H1 (cell line): ENCODE results near the gene APAF1. TPM values are rescaled to one million over a fixed set of nuclear protein-coding genes. Genes with fewer than 3 reads are reported as not detected.

Source experiments
- CTCF ChIA-PET: fragments of 300-600 bp; sonication (Branson Sonifier 250); formaldehyde crosslinking; loops from one replicate; lab custom pipeline; 2021; ENCODE audit not compliant: partially characterized antibody; lab: Charles Lee
- POLR2A ChIA-PET: fragments of 300-600 bp; sonication (Branson Sonifier 250); formaldehyde crosslinking; loops from one replicate; lab custom pipeline; 2021; ENCODE audit warnings: inconsistent platforms; ENCODE audit not compliant: partially characterized antibody; lab: Charles Lee
- DNase-seq, 2 experiments: peaks; one replicate each; pipeline versions ENCODE4 v3.0.0 to v3.0.0-alpha.2; 2010 to 2022; ENCODE audit warnings: low spot score in 2 of 2, low read depth in 1 of 2, mixed read lengths in 1 of 2
- FAIRE-seq: peaks from 2 replicates; lab custom pipeline; 2011; peaks lifted over from hg19 to GRCh38; lab: Jason Lieb, UNC
- H2AFZ ChIP-seq: 2 replicates; pipeline ENCODE4 v1.8.1; 2012; ENCODE audit warnings: low read length, inconsistent platforms
- H2AK5ac ChIP-seq: 2 replicates; pipeline ENCODE4 v1.6.1; 2013; ENCODE audit warnings: low read depth, low read length
- H2BK120ac ChIP-seq: replicated peaks from 2 replicates; pipeline ENCODE3; 2013; ENCODE audit warnings: low read depth, low read length, inconsistent platforms
- H2BK12ac ChIP-seq: 2 replicates; pipeline ENCODE4 v1.6.1; 2013; ENCODE audit warnings: low read depth, low read length
- H2BK15ac ChIP-seq: 2 replicates; pipeline ENCODE4 v1.6.1; 2013; ENCODE audit warnings: low read length
- H2BK20ac ChIP-seq: 2 replicates; pipeline ENCODE4 v1.6.1; 2013; ENCODE audit warnings: low read length
- H2BK5ac ChIP-seq: 2 replicates; pipeline ENCODE4 v1.6.1; 2013; ENCODE audit warnings: low read depth, low read length
- H3K14ac ChIP-seq: 2 replicates; pipeline ENCODE4 v1.6.1; 2013; ENCODE audit warnings: inconsistent platforms; ENCODE audit not compliant: insufficient read length
- H3K18ac ChIP-seq: 2 replicates; pipeline ENCODE4 v1.6.1; 2013; ENCODE audit warnings: low read length; ENCODE audit errors: extremely low read depth
- H3K23ac ChIP-seq: 2 replicates; pipeline ENCODE4 v1.6.1; 2013; ENCODE audit warnings: inconsistent platforms; ENCODE audit not compliant: insufficient read length
- H3K23me2 ChIP-seq: 2 replicates; pipeline ENCODE4 v1.6.1; 2013; ENCODE audit warnings: low read depth, low read length
- H3K27ac ChIP-seq: 2 replicates; pipeline ENCODE4 v1.6.1; 2011; ENCODE audit warnings: low read depth, low read length, inconsistent platforms
- H3K27me3 ChIP-seq, 4 experiments: replicated peaks in 1 of 4; 1 replicate in 1 of 4; 2 replicates in 3 of 4; pipeline versions ENCODE4 v1.6.1 to v1.8.1; 2011 to 2013; ENCODE audit warnings: low read length in 3 of 4, mild to moderate bottlenecking in 3 of 4, inconsistent platforms in 2 of 4, mixed read lengths in 2 of 4, moderate library complexity in 1 of 4; ENCODE audit not compliant: control insufficient read depth in 3 of 4, insufficient read depth in 3 of 4; ENCODE audit errors: extremely low read depth in 1 of 4
- H3K36me3 ChIP-seq, 4 experiments: 2 replicates each; pipeline versions ENCODE4 v1.6.1 to v1.8.1; 2011 to 2013; ENCODE audit warnings: mild to moderate bottlenecking in 4 of 4, low read length in 3 of 4, moderate library complexity in 2 of 4, control low read depth in 1 of 4, inconsistent platforms in 1 of 4; ENCODE audit not compliant: insufficient read depth in 4 of 4, control insufficient read depth in 2 of 4
- H3K4ac ChIP-seq: replicated peaks from 2 replicates; pipeline ENCODE3; 2013; ENCODE audit warnings: low read length, low read depth, mixed read lengths, inconsistent platforms; ENCODE audit not compliant: insufficient read length
- H3K4me1 ChIP-seq, 4 experiments: replicated peaks in 1 of 4; 1 replicate in 1 of 4; 2 replicates in 3 of 4; pipeline versions ENCODE4 v1.6.1 to v1.8.1; 2011 to 2013; ENCODE audit warnings: low read length in 3 of 4, inconsistent platforms in 2 of 4, mixed read lengths in 1 of 4; ENCODE audit not compliant: insufficient read depth in 4 of 4, control insufficient read depth in 3 of 4
- H3K4me2 ChIP-seq, 2 experiments: 2 replicates each; pipeline versions ENCODE4 v1.6.1 to v1.8.1; 2011 to 2013; ENCODE audit warnings: low read depth in 2 of 2, low read length in 2 of 2, control low read depth in 1 of 2, inconsistent platforms in 1 of 2, mild to moderate bottlenecking in 1 of 2; ENCODE audit not compliant: insufficient read depth in 1 of 2
- H3K4me3 ChIP-seq, 4 experiments: fragments of 200-600, 300-600 bp in 1 of 4; sonication (generic), shearing (Covaris generic), sonication (Bioruptor Twin) in 1 of 4; 2 replicates each; pipeline versions ENCODE4 v1.5.1 to v1.8.1; 2011 to 2016; ENCODE audit warnings: low read length in 4 of 4, low read depth in 3 of 4, control low read depth in 2 of 4, inconsistent platforms in 2 of 4, mild to moderate bottlenecking in 2 of 4, mixed read lengths in 1 of 4, moderate library complexity in 1 of 4; ENCODE audit not compliant: insufficient read depth in 2 of 4; ENCODE audit errors: extremely low read depth in 1 of 4
- H3K56ac ChIP-seq: replicated peaks from 2 replicates; pipeline ENCODE3; 2013; ENCODE audit warnings: low read depth, mild to moderate bottlenecking, mixed read lengths, low read length, inconsistent platforms; ENCODE audit not compliant: insufficient read length
- H3K79me1 ChIP-seq: 2 replicates; pipeline ENCODE4 v1.6.1; 2013; ENCODE audit warnings: low read depth, low read length, control low read depth
- H3K79me2 ChIP-seq, 2 experiments: 2 replicates each; pipeline versions ENCODE4 v1.6.1 to v1.8.1; 2012 to 2013; ENCODE audit warnings: low read length in 2 of 2, mild to moderate bottlenecking in 2 of 2, inconsistent platforms in 1 of 2; ENCODE audit not compliant: insufficient read depth in 2 of 2, control insufficient read depth in 1 of 2
- H3K9ac ChIP-seq, 4 experiments: replicated peaks in 1 of 4; 1 replicate in 1 of 4; 2 replicates in 3 of 4; pipeline versions ENCODE4 v1.6.1 to v1.8.1; 2011 to 2013; ENCODE audit warnings: low read depth in 3 of 4, low read length in 3 of 4, control low read depth in 2 of 4, mild to moderate bottlenecking in 2 of 4, moderate library complexity in 2 of 4, inconsistent platforms in 1 of 4; ENCODE audit errors: extremely low read depth in 1 of 4
- H3K9me3 ChIP-seq, 2 experiments: 2 replicates each; pipeline versions ENCODE4 v1.6.1 to v1.8.1; 2012 to 2013; ENCODE audit warnings: mild to moderate bottlenecking in 2 of 2, moderate library complexity in 2 of 2, control low read depth in 1 of 2, inconsistent platforms in 1 of 2, low read depth in 1 of 2, low read length in 1 of 2, mixed read lengths in 1 of 2; ENCODE audit not compliant: insufficient read depth in 2 of 2
- H4K20me1 ChIP-seq, 2 experiments: replicated peaks in 1 of 2; 2 replicates each; pipeline versions ENCODE3 to v1.8.1; 2011 to 2013; ENCODE audit warnings: inconsistent platforms in 2 of 2, low read length in 2 of 2, mild to moderate bottlenecking in 1 of 2; ENCODE audit not compliant: insufficient read depth in 2 of 2, control insufficient read depth in 1 of 2
- H4K5ac ChIP-seq: 2 replicates; pipeline ENCODE4 v1.6.1; 2013; ENCODE audit warnings: low read length, low read depth, mixed read lengths, inconsistent platforms; ENCODE audit not compliant: insufficient read length
- H4K8ac ChIP-seq: 2 replicates; pipeline ENCODE4 v1.8.0; 2013; ENCODE audit warnings: mild to moderate bottlenecking, moderate library complexity, low read length, inconsistent platforms; ENCODE audit not compliant: insufficient read depth; ENCODE audit errors: extremely low read depth
- H4K91ac ChIP-seq: replicated peaks from 2 replicates; pipeline ENCODE3; 2013; ENCODE audit warnings: low read length, mixed read lengths, inconsistent platforms; ENCODE audit not compliant: insufficient read length
- ATF2 ChIP-seq: IDR thresholded peaks from 2 replicates; pipeline ENCODE4 v1.6.1; 2012; ENCODE audit warnings: low read length, inconsistent platforms
- GTF2F1 ChIP-seq: IDR thresholded peaks from 2 replicates; pipeline ENCODE4 v1.6.1; 2012; ENCODE audit warnings: low read depth, low read length, improper control_type of control experiment, borderline replicate concordance
- JUN ChIP-seq: IDR thresholded peaks from 2 replicates; pipeline ENCODE4 v1.6.1; 2011; ENCODE audit warnings: low read depth, mild to moderate bottlenecking, improper control_type of control experiment, low read length
- KDM5A ChIP-seq: fragments of 200-600 bp; IDR thresholded peaks from 2 replicates; pipeline ENCODE4 v1.7.1; 2012; ENCODE audit warnings: mild to moderate bottlenecking, low read length, inconsistent platforms, mixed read lengths
- PHF8 ChIP-seq: fragments of 200-600 bp; sonication (generic); conservative IDR thresholded peaks from 2 replicates; pipeline ENCODE4 v1.7.1; 2012; ENCODE audit warnings: low read depth, mild to moderate bottlenecking, inconsistent platforms, low read length, moderate library complexity
- RNF2 ChIP-seq: fragments of 200-900, 300-1000 bp; sonication (generic); IDR thresholded peaks from 2 replicates; pipeline ENCODE4 v1.7.1; 2016; ENCODE audit warnings: borderline replicate concordance, low read depth, mild to moderate bottlenecking, antibody characterized with exemption, low read length; ENCODE audit not compliant: poor library complexity, severe bottlenecking; ENCODE audit errors: missing control alignments
- SIRT6 ChIP-seq: IDR thresholded peaks from one replicate; pipeline ENCODE4 v1.7.1; 2012; ENCODE audit warnings: low read length, inconsistent platforms
- TAF7 ChIP-seq: optimal IDR thresholded peaks from 2 replicates; pipeline ENCODE3; 2011; ENCODE audit warnings: low read depth, mild to moderate bottlenecking, inconsistent platforms, low read length, moderate library complexity, borderline replicate concordance
- TCF12 ChIP-seq: IDR thresholded peaks from 2 replicates; pipeline ENCODE4 v1.6.1; 2011; ENCODE audit warnings: low read depth, mild to moderate bottlenecking, low read length
- USF2 ChIP-seq: IDR thresholded peaks from 2 replicates; pipeline ENCODE4 v1.6.1; 2011; ENCODE audit warnings: low read length, improper control_type of control experiment
- ZNF274 ChIP-seq: IDR thresholded peaks from 2 replicates; pipeline ENCODE4 v1.7.0; 2012; ENCODE audit warnings: low read length, borderline replicate concordance; ENCODE audit errors: extremely low read depth
- WGBS, 2 experiments: shearing (Covaris generic) in 1 of 2; methylation state at CpG; one replicate each; pipeline versions ENCODE4 v1.1.6 to v1.1.7; 2013 to 2015; ENCODE audit warnings: low lambda C conversion rate in 2 of 2, mixed read lengths in 2 of 2, inconsistent platforms in 1 of 2, low coverage in 1 of 2, missing lambda C conversion rate in 1 of 2; ENCODE audit not compliant: insufficient replicate concordance in 2 of 2, insufficient coverage in 1 of 2, insufficient read length in 1 of 2; ENCODE audit errors: extremely low coverage in 1 of 2, missing lambda C conversion rate in 1 of 2; 5-methylcytosine and 5-hydroxymethylcytosine counted together
- polyA plus RNA-seq, 7 experiments: library from polyadenylated mRNA; depleted of rRNA in 3 of 7; stranded (reverse) in 5 of 7; unstranded in 2 of 7; fragments of >200 nt in 5 of 7; fragments of 200-250 nt in 2 of 7; gene quantifications; 1 replicate in 5 of 7; 2 replicates in 1 of 7; 4 replicates in 1 of 7; pipeline versions ENCODE4 v1.2.1 to v1.2.3, GENCODE V29; 2011 to 2013; ENCODE audit warnings: missing spikeins in 2 of 7, mixed read lengths in 2 of 7
- total RNA-seq: library from RNA; stranded (reverse); fragmentation: NEBNext Ultra II Directional; extraction: Animal tissue kit (Norgen Biotek cat#: 25700); gene quantifications from 2 replicates; pipeline ENCODE4 v1.2.1, GENCODE V29; 2021

Gene APAF1
- total and polyA plus RNA-seq, 2 of the 8 experiments (the other 6 are each of a cell fraction or from before 2014, with no cell fraction given), result 4.7 to 22.6 TPM

DNA sequence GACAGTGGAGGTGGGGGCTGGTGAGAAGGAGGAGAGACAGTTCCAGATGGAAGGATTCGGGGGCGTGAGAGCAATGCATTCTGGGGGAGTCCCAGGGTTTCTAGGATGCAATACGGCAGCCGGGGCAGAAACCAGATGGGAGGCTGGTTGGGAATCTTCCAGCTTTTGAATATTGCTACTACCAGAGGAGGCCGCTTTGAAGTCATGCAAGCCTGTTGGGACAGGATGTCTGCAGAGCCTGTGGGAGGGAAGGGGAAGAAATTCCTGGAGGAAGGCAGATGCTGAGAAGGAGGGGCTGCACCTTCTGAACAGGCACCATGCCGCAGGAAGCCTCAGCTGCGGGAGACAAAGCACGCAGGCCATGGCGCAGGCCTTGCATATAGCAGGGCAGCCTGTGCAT lies 105.4 kb downstream of the APAF1 start:
- Histone ChIP-seq H2BK20ac (no peak overlapping the region), H3K79me2 (no peaks in the 10 kb centered on the region), H3K9ac (no peak overlapping the region; a peak in 1 of 7 replicates), H3K4me1 (no peaks in the 10 kb centered on the region; a peak in 1 of 7 replicates), H3K14ac (no peak overlapping the region), H4K20me1 (no peaks in the 10 kb centered on the region), H3K9me3 (no peaks in the 10 kb centered on the region), H4K91ac (peak overlapping the region; percentile 39), H3K27ac (no peak overlapping the region), H2BK5ac (no peak overlapping the region), H3K4me2 (no peak overlapping the region), H3K79me1 (no peaks in the 10 kb centered on the region; the same call in 1 of the 2 replicates), H3K36me3 (no peaks in the 10 kb centered on the region), H3K18ac (no peak overlapping the region), H3K27me3 (peaks cover 0 to 10% (median 6%) of the 10 kb centered on the region in 4 experiments; a peak in 5 of 7 replicates), H4K5ac (no peak overlapping the region), H3K4me3 (no peak overlapping the region), H2BK120ac (no peak overlapping the region), H2AK5ac (no peak overlapping the region), H2AFZ (no peak overlapping the region), H4K8ac (no peak overlapping the region), H2BK12ac (no peak overlapping the region), H3K23me2 (no peaks in the 10 kb centered on the region), H3K4ac (no peak overlapping the region), H3K56ac (no peak overlapping the region), H3K23ac (no peak overlapping the region), H2BK15ac (no peak overlapping the region)
- 87% methylated on average over 9 of the region's 9 CpGs; no CpG with 5 or more reads in 1 of the 2 experiments for WGBS, 2 experiments
- FAIRE-seq (no peak), DNase-seq (no peak)
- POLR2A ChIA-PET, result no interaction called here
- TF ChIP-seq TCF12 (no peak), GTF2F1 (no peak), JUN (no peak), ATF2 (no peak), USF2 (no peak), PHF8 (no peak), SIRT6 (no peak), TAF7 (no peak), KDM5A (no peak), ZNF274 (no peak), RNF2 (no peak)
- CTCF ChIA-PET, result interaction anchor here (1.0 to 4.4 kb wide), 4 partner anchors 8 to 248 kb away, joined by 3 to 25 read pairs (median 8); no protein-coding TSS in a partner anchor
